HCT116 (cell line): ENCODE data around the gene RTTN.

Source experiments
- EZH2 ChIP-seq: fragments of 200-600 bp; sonication (generic); IDR thresholded peaks from 2 replicates; pipeline ENCODE4 v1.6.1; 2017; ENCODE audit warnings: antibody characterized with exemption, mixed run types
- POLR2A ChIP-seq: IDR thresholded peaks from 2 replicates; pipeline ENCODE4 v1.7.0; 2011; ENCODE audit warnings: borderline replicate concordance; ENCODE audit not compliant: insufficient read depth, insufficient read length; ENCODE audit errors: extremely low read depth
- TF ChIP-seq, protein P1 (sequence below): IDR thresholded peaks from 2 replicates; pipeline ENCODE4 v1.6.1; 2012
- TF ChIP-seq, protein P2 (sequence below), 3 experiments: fragments of 200-600 bp in 1 of 3; sonication (generic) in 1 of 3; IDR thresholded peaks in 2 of 3; conservative IDR thresholded peaks in 1 of 3; 2 replicates each; pipeline ENCODE4 v1.5.1; 2012 to 2017; ENCODE audit warnings: low read depth in 2 of 3, low read length in 2 of 3, antibody characterized with exemption in 1 of 3, borderline replicate concordance in 1 of 3, control low read depth in 1 of 3, mild to moderate bottlenecking in 1 of 3, mixed read lengths in 1 of 3, mixed run types in 1 of 3, moderate library complexity in 1 of 3; ENCODE audit not compliant: insufficient read depth in 1 of 3
- TF ChIP-seq, protein P3 (sequence below): IDR thresholded peaks from 2 replicates; pipeline ENCODE4 v1.6.1; 2011; ENCODE audit warnings: mild to moderate bottlenecking, low read length, moderate library complexity; ENCODE audit not compliant: insufficient replicate concordance; ENCODE audit errors: extremely low read depth

DNA sequence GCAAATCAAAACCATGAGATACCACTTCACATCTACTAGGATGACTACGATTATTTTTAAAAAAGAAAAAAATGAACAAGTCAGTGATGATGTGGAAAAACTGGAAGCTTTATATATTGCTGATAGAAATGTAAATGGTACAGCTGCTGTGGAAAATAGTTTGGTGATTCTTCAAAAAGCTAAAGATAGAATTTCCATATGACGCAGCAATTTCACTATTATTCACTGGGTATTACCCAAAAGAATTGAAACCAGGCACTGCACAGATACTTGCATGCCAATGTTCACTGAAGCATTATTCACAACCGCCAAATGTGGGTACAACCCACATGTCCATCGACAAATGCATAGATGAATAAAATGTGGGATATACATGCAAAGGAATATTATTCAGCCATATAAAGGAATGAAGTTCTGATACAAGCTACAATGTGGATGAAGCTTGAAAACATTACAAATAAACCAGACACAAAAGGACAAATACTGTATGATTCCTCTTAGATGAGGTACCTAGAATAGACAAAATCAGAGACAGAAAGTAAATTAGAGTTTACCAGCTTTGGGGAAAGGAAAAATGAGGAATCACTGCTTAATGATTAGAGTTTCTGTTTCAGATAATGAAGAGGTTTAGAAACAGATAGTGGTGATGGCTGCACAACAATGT is 11.1 kb downstream of the RTTN start:
- TF ChIP-seq, protein P1, sequence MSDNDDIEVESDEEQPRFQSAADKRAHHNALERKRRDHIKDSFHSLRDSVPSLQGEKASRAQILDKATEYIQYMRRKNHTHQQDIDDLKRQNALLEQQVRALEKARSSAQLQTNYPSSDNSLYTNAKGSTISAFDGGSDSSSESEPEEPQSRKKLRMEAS, result no peak
- TF ChIP-seq, protein P2, sequence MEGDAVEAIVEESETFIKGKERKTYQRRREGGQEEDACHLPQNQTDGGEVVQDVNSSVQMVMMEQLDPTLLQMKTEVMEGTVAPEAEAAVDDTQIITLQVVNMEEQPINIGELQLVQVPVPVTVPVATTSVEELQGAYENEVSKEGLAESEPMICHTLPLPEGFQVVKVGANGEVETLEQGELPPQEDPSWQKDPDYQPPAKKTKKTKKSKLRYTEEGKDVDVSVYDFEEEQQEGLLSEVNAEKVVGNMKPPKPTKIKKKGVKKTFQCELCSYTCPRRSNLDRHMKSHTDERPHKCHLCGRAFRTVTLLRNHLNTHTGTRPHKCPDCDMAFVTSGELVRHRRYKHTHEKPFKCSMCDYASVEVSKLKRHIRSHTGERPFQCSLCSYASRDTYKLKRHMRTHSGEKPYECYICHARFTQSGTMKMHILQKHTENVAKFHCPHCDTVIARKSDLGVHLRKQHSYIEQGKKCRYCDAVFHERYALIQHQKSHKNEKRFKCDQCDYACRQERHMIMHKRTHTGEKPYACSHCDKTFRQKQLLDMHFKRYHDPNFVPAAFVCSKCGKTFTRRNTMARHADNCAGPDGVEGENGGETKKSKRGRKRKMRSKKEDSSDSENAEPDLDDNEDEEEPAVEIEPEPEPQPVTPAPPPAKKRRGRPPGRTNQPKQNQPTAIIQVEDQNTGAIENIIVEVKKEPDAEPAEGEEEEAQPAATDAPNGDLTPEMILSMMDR (IDR thresholded peaks at IDR 0.05 in 2 of 3, conservative IDR thresholded peaks at IDR 0.05 in 1 of 3; ENCODE audit: borderline replicate concordance in 1 of 3, insufficient read depth in 1 of 3, low read depth in 2 of 3, low read length in 2 of 3), result no peak
- no peak for TF ChIP-seq EZH2
- TF ChIP-seq POLR2A, result no peak
- TF ChIP-seq, protein P3, sequence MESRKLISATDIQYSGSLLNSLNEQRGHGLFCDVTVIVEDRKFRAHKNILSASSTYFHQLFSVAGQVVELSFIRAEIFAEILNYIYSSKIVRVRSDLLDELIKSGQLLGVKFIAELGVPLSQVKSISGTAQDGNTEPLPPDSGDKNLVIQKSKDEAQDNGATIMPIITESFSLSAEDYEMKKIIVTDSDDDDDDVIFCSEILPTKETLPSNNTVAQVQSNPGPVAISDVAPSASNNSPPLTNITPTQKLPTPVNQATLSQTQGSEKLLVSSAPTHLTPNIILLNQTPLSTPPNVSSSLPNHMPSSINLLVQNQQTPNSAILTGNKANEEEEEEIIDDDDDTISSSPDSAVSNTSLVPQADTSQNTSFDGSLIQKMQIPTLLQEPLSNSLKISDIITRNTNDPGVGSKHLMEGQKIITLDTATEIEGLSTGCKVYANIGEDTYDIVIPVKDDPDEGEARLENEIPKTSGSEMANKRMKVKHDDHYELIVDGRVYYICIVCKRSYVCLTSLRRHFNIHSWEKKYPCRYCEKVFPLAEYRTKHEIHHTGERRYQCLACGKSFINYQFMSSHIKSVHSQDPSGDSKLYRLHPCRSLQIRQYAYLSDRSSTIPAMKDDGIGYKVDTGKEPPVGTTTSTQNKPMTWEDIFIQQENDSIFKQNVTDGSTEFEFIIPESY, result no peak
